ENCODE measurements around the gene ATP10A. TPM values are rescaled to one million over a fixed set of nuclear protein-coding genes. Genes with fewer than 3 reads are reported as not detected.

Gene ATP10A
- total RNA-seq, 1 donor from 2014 or later = 6.8 TPM

- H3K9me3 Mint-ChIP-seq = no peaks in the 10 kb centered on the region
- H3K36me3 Mint-ChIP-seq (ENCODE audit: low read depth) = peaks cover 8% of the 10 kb centered on the region
- peaks cover 3% of the 10 kb centered on the region for H3K27me3 Mint-ChIP-seq (ENCODE audit: low read depth)
- no peak for TF ChIP-seq CTCF (conservative IDR thresholded peaks at IDR 0.05)
- no peak for DNase-seq (ENCODE audit: low read depth, low spot score)
- H3K27ac Mint-ChIP-seq (ENCODE audit: unreplicated experiment) = no peak overlapping the region
- H3K4me1 Mint-ChIP-seq = peaks cover 25% of the 10 kb centered on the region
- no peak overlapping the region for H3K4me3 Mint-ChIP-seq
Observed at GRCh38 chr15:25686780-25687179, 176.3 kb downstream of the ATP10A start.

- Mint-ChIP-seq H3K4me3 (no peak overlapping the region), H3K4me1 (peaks cover 25% of the 10 kb centered on the region), H3K27ac (ENCODE audit: unreplicated experiment) (no peak overlapping the region), H3K9me3 (no peaks in the 10 kb centered on the region), H3K27me3 (ENCODE audit: low read depth) (peaks cover 3% of the 10 kb centered on the region), H3K36me3 (ENCODE audit: low read depth) (peaks cover 12% of the 10 kb centered on the region)
- no peak for DNase-seq (ENCODE audit: low read depth, low spot score)
- no peak for TF ChIP-seq CTCF (conservative IDR thresholded peaks at IDR 0.05)
Observed at GRCh38 chr15:25684521-25685431, 178.4 kb downstream of the ATP10A start.

- peaks cover 3% of the 10 kb centered on the region for H3K27me3 Mint-ChIP-seq (ENCODE audit: low read depth)
- no peak overlapping the region for H3K27ac Mint-ChIP-seq (ENCODE audit: unreplicated experiment)
- H3K4me3 Mint-ChIP-seq = no peak overlapping the region
- H3K9me3 Mint-ChIP-seq = no peaks in the 10 kb centered on the region
- no peak for DNase-seq (ENCODE audit: low read depth, low spot score)
- no peak for TF ChIP-seq CTCF (conservative IDR thresholded peaks at IDR 0.05)
- H3K36me3 Mint-ChIP-seq (ENCODE audit: low read depth) = peaks cover 12% of the 10 kb centered on the region
- H3K4me1 Mint-ChIP-seq = peaks cover 25% of the 10 kb centered on the region
Observed at GRCh38 chr15:25683911-25684310, 179.2 kb downstream of the ATP10A start.

- Mint-ChIP-seq H3K27ac (ENCODE audit: unreplicated experiment) (no peak overlapping the region), H3K4me3 (no peak overlapping the region), H3K27me3 (ENCODE audit: low read depth) (peaks cover 3% of the 10 kb centered on the region), H3K36me3 (ENCODE audit: low read depth) (peaks cover 12% of the 10 kb centered on the region), H3K4me1 (peaks cover 25% of the 10 kb centered on the region), H3K9me3 (no peaks in the 10 kb centered on the region)
- DNase-seq (ENCODE audit: low read depth, low spot score) = no peak
- TF ChIP-seq CTCF (conservative IDR thresholded peaks at IDR 0.05) = no peak
Observed at GRCh38 chr15:25683415-25683814, 179.7 kb downstream of the ATP10A start.

GRCh38 chr15:25682340-25682739, 180.8 kb downstream of the ATP10A start:
- Mint-ChIP-seq H3K36me3 (ENCODE audit: low read depth) (peaks cover 12% of the 10 kb centered on the region), H3K27me3 (ENCODE audit: low read depth) (peaks cover 3% of the 10 kb centered on the region), H3K4me3 (no peak overlapping the region), H3K27ac (ENCODE audit: unreplicated experiment) (no peak overlapping the region), H3K4me1 (peaks cover 25% of the 10 kb centered on the region), H3K9me3 (no peaks in the 10 kb centered on the region)
- DNase-seq (ENCODE audit: low read depth, low spot score) = no peak
- no peak for TF ChIP-seq CTCF (conservative IDR thresholded peaks at IDR 0.05)

All from neural crest cell (in vitro differentiated cells).